Body of pancreas (tissue), 4 donors: ENCODE data around the gene ZDHHC16. TPM values are rescaled to one million over a fixed set of nuclear protein-coding genes. Genes with fewer than 3 reads are reported as not detected.

Experiments used
- ATAC-seq: fragments of 150-250 bp; one replicate; pipeline ENCODE4 v1.9.1; 2016
- DNase-seq, 4 donors: peaks; one replicate each; pipeline ENCODE4 v3.0.0-alpha.2; 2019
- H3K27ac ChIP-seq, 4 donors: fragments of 200-600 bp; sonication (generic); 1 replicate in 3 of 4; 2 replicates in 1 of 4; pipeline versions ENCODE4 v1.5.1 to v1.6.1; 2016 to 2019; ENCODE audit warnings: mild to moderate bottlenecking in 1 of 4, mixed read lengths in 1 of 4, moderate library complexity in 1 of 4
- H3K27me3 ChIP-seq, 2 donors: fragments of 200-600 bp; sonication (generic); one replicate each; pipeline ENCODE4 v1.6.0; 2016; ENCODE audit warnings: mild to moderate bottlenecking in 1 of 2
- H3K36me3 ChIP-seq, 2 donors: fragments of 200-600 bp; sonication (generic); replicated peaks in 1 of 2; 2 replicates each; pipeline ENCODE4 v1.5.1; 2016; ENCODE audit warnings: low read depth in 2 of 2; ENCODE audit not compliant: insufficient read depth in 1 of 2
- H3K4me1 ChIP-seq: fragments of 200-600 bp; sonication (generic); one replicate; pipeline ENCODE4 v1.6.0; 2016
- H3K4me3 ChIP-seq, 2 donors: fragments of 200-600 bp; sonication (generic); 1 replicate in 1 of 2; 2 replicates in 1 of 2; pipeline ENCODE4 v1.5.1; 2016 to 2019
- H3K9me3 ChIP-seq, 3 donors: fragments of 200-600 bp; sonication (generic); 1 replicate in 2 of 3; 2 replicates in 1 of 3; pipeline ENCODE4 v1.5.1; 2016
- CTCF ChIP-seq, 7 experiments: fragments of 450-650 bp in 4 of 7; fragments of 200-600 bp in 3 of 7; sonication (generic) in 3 of 7; IDR thresholded peaks; one replicate each; pipeline ENCODE4 v1.5.1; 2016 to 2019; ENCODE audit warnings: antibody characterized with exemption in 7 of 7
- POLR2A ChIP-seq, 3 donors: fragments of 450-650 bp; IDR thresholded peaks; one replicate each; pipeline ENCODE4 v1.6.1; 2016; ENCODE audit warnings: antibody characterized with exemption in 3 of 3, mild to moderate bottlenecking in 2 of 3
- WGBS, 2 donors: methylation state at CpG; one replicate each; pipeline ENCODE4 v1.1.5; 2017; 5-methylcytosine and 5-hydroxymethylcytosine counted together
- intact Hi-C: fragments of 100-400 bp; cut with DNase I; formaldehyde crosslinking; loops from one replicate; pipeline ENCODE4 v1.15.1; 2023
- total RNA-seq, 2 donors: library from RNA; depleted of rRNA; stranded (reverse); fragments of >200 nt; gene quantifications; one replicate each; pipeline ENCODE4 v1.1.0, GENCODE V29; 2016

Gene ZDHHC16
- total RNA-seq, 2 donors from 2014 or later = 17.5 to 18.2 TPM

DNA sequence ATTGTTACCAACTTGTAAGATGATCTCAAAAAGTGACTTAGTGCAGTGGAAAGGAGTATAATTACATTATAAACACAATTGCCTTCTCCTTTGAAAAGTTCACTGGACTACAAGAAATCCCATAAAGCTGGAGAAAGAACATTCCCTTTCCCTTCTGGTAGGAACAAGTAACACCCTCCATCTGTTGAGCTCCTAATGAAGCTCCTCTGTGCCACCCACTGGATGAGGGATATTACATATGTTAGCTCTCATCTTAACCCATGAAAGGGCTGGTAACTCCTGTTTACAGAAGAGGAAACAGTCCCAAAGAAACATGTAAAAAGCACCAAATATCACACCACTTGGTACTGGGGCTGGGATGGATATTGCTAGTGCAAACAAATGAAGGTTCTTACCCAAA is 11.9 kb upstream of the ZDHHC16 start:
- intact Hi-C loops = no loop called here
- no peak for ATAC-seq
- peaks cover 29 to 30% of the 10 kb centered on the region in 2 donors for H3K36me3 ChIP-seq

GRCh38 chr10:97434557-97434956 is 11.4 kb upstream of the ZDHHC16 start:
- peaks cover 30 to 33% of the 10 kb centered on the region in 2 donors for H3K36me3 ChIP-seq
- TF ChIP-seq POLR2A (IDR thresholded peaks at IDR 0.05) = no peak
- no peak for TF ChIP-seq CTCF (IDR thresholded peaks at IDR 0.05)
- no peaks in the 10 kb centered on the region for H3K27me3 ChIP-seq
- ATAC-seq = no peak
- H3K27ac ChIP-seq = no peak overlapping the region
- intact Hi-C loops = no loop called here
- no peak for DNase-seq
- no peaks in the 10 kb centered on the region for H3K9me3 ChIP-seq
- no peaks in the 10 kb centered on the region for H3K4me1 ChIP-seq
- 80 to 90% methylated on average over 1 of the region's 1 CpG for WGBS, 2 donors
- no peak overlapping the region for H3K4me3 ChIP-seq

More for the DNA sequence above, 11.9 kb upstream of the ZDHHC16 start:
- H3K9me3 ChIP-seq = no peaks in the 10 kb centered on the region
- DNase-seq = no peak
- H3K27me3 ChIP-seq = no peaks in the 10 kb centered on the region
- TF ChIP-seq POLR2A (IDR thresholded peaks at IDR 0.05) = no peak
- TF ChIP-seq CTCF (IDR thresholded peaks at IDR 0.05) = no peak
- no peak overlapping the region for H3K4me3 ChIP-seq
- no peaks in the 10 kb centered on the region for H3K4me1 ChIP-seq
- H3K27ac ChIP-seq = no peak overlapping the region

GRCh38 chr10:97435211-97435610 is 10.8 kb upstream of the ZDHHC16 start:
- H3K27ac ChIP-seq = no peak overlapping the region
- no peaks in the 10 kb centered on the region for H3K4me1 ChIP-seq
- H3K4me3 ChIP-seq = no peak overlapping the region
- WGBS, 2 donors = 89 to 97% methylated on average over 6 of the region's 6 CpGs
- no peak for TF ChIP-seq CTCF (IDR thresholded peaks at IDR 0.05)
- DNase-seq = no peak
- no peak for ATAC-seq
- H3K36me3 ChIP-seq = peaks cover 30 to 34% of the 10 kb centered on the region in 2 donors
- no peaks in the 10 kb centered on the region for H3K27me3 ChIP-seq
- H3K9me3 ChIP-seq = no peaks in the 10 kb centered on the region
- intact Hi-C loops = no loop called here

- intact Hi-C loops = no loop called here
- Histone ChIP-seq H3K4me3 (no peak overlapping the region), H3K36me3 (peaks cover 11 to 15% of the 10 kb centered on the region in 2 donors), H3K27me3 (no peaks in the 10 kb centered on the region), H3K27ac (no peak overlapping the region), H3K9me3 (no peaks in the 10 kb centered on the region), H3K4me1 (peaks cover 18% of the 10 kb centered on the region)
- 87% methylated on average over 1 of the region's 1 CpG for WGBS, 2 donors
- no peak for DNase-seq
- ATAC-seq = no peak
- TF ChIP-seq POLR2A (IDR thresholded peaks at IDR 0.05) (no peak), CTCF (IDR thresholded peaks at IDR 0.05) (no peak)
Observed at GRCh38 chr10:97442277-97442676, 3.7 kb upstream of the ZDHHC16 start.

DNA sequence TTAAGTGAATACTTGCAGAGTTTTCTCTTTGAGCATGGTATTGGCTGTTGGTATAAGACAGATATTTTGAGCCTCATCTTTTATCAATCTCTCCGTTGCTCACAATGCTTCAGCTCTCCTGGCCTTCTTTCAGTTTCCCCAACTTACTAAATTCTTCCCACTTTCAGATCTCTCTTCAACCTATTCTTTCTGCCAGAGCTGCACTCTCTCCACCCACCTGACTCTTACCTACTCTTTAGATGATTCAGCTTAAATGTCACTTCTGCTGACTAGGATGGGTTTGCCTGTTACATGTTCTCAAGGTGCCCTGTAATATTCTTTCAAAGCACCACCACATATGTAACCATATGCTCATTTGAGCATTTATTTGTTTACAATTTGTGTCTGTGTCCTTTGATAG is 1.8 kb upstream of the ZDHHC16 start:
- 73 to 86% methylated on average over 1 of the region's 1 CpG for WGBS, 2 donors
- Histone ChIP-seq H3K4me3 (no peak overlapping the region), H3K9me3 (no peaks in the 10 kb centered on the region), H3K27ac (no peak overlapping the region), H3K36me3 (peaks cover 8 to 10% of the 10 kb centered on the region in 2 donors), H3K4me1 (peaks cover 34% of the 10 kb centered on the region), H3K27me3 (no peaks in the 10 kb centered on the region)
- intact Hi-C loops = no loop called here
- DNase-seq (no peak), ATAC-seq (no peak)
- no peak for TF ChIP-seq CTCF (IDR thresholded peaks at IDR 0.05)
- no peak for TF ChIP-seq POLR2A (IDR thresholded peaks at IDR 0.05)
